HG03565 (cell line): ENCODE measurements around the gene SIGLEC11.
"Not testable (repeated sequence)": the region's sequence is repeated elsewhere in the genome, so short reads cannot be mapped to it uniquely, and the experiment has no call there.

Source experiments
- ATAC-seq: cut with Tn5 transposase; IDR thresholded peaks from one replicate; pipeline ENCODE4 v1.9.1; 2021; ENCODE audit warnings: mild to moderate bottlenecking, moderate library complexity; ENCODE audit not compliant: unreplicated experiment

SIGLEC11 gene

DNA sequence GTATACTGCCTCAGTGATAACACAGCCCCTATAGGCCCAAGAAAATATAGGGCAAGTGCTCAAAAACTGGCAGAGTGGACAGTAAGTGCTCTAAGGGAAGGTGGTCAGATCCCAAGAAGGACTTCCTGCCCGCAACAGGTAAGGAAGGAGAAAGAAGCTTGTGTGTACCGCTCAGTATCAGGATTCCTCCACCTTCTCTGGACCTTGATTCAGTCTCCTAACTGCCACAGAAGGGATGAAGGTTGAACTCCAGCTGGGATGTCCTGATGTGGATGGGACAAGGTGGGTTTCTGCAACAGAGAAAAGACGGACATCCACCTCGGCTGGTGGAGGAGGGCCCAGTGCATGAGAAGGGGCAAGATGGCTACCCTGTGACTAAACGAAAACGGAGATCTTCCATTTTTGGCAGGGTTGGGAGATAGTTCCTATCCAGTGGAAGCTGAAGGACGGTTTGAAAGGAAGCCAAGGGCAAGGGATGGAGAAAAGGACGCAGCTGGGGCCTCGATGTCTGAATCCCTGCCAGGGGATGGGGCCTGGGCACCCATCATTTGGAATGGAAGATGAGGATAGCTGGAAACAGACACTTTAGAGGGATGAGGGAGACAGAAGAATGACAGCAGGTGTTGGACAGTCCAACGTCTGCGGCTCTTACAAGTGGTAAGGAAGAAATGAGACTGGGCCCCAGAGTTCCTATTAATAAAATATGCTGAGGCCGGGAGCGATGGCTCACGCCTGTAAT, 33.3 kb downstream of the SIGLEC11 start:
- ATAC-seq: no peak

DNA sequence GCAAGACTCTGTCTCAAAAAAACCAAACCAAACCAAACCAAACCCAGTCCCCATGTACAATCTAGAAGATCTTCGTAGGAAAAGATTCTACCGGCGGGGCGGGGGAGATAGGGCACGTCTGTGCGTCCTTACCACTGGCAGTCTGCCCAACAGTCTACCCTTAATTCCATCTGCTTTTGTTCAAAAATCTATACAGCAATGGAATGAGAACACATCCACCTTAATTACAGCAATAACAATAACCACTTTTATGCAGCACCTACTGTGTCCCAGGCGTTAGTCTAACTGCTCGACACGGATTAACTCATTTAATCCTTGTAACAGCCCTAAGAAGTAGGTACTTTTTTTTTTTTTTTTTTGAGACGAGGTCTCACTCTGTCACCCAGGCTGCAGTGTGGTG, 34.5 kb downstream of the SIGLEC11 start:
- ATAC-seq: no peak

DNA sequence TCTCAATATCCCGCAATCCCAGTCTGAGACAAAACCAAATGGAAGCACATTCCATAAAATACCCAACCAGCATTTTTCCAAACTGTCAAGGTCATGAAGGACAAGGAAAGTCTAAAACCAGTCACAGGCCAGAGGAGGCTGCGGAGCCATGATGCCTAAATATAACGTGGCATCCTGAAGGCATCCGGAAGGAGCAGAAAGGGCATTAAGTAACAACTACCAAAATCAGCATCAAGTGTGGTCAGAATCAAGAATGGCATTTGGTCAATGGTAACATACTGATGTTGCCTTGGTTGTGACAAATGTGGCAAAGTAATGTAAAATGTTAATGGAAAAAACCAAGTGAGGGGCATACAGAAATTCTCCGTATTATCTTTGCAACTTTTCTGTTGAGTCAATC, 35.5 kb downstream of the SIGLEC11 start:
- no peak for ATAC-seq

DNA sequence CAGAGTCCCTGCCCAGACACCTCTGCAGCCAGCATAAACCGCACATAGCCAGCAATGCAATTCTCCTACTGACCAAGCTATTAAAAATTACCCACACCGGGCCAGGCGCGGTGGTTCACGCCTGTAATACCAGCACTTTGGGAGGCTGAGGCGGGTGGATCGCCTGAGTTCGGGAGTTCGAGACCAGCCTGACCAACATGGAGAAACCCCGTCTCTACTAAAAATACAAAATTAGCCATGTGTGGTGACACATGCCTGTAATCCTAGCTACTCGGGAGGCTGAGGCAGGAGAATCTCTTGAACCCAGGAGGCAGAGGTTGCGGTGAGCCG, 36.1 kb downstream of the SIGLEC11 start:
- not testable (repeated sequence) for ATAC-seq

DNA sequence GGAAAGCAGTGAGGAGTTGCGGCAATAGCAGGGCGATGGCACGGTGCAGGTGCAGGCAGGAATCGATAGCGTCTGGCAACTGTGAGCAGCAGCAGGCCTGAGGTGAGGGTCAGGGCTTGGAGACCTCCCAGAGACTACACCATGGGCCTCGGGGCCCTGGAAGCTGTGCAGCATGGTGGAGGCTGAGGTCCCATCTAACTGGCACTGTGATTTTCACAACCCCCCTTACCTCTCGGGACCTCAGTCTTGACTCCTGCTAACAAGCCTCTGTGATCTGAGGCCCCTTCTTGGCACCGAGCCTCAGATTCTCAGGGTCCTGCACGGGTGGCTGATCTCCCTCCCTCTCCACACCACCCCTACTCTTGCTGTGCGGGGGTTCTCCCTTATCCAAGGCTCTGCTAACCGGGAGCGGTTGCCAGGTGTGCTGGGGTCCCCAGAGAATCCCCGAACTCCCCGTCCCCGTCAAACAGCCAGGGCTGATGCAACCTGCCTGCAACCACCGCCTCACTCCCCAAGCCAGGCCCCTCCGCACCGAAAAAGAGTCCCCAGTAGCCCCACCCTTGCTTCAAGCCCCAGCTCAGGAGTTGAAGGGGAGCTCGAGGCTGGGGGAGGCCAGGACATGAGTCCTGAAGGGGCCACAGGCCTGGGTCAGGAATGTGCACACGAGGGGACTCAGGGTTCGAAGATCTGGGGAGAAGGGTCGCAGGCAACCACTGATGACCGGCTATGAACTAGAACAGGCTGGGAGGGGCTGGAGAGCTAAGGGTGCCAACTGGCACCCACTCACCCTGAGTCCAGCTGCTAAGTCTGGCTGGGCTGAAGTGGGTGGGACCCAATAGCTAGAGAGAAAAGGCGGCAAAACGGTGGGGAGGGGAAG, 36.7 kb downstream of the SIGLEC11 start:
- no peak for ATAC-seq

DNA sequence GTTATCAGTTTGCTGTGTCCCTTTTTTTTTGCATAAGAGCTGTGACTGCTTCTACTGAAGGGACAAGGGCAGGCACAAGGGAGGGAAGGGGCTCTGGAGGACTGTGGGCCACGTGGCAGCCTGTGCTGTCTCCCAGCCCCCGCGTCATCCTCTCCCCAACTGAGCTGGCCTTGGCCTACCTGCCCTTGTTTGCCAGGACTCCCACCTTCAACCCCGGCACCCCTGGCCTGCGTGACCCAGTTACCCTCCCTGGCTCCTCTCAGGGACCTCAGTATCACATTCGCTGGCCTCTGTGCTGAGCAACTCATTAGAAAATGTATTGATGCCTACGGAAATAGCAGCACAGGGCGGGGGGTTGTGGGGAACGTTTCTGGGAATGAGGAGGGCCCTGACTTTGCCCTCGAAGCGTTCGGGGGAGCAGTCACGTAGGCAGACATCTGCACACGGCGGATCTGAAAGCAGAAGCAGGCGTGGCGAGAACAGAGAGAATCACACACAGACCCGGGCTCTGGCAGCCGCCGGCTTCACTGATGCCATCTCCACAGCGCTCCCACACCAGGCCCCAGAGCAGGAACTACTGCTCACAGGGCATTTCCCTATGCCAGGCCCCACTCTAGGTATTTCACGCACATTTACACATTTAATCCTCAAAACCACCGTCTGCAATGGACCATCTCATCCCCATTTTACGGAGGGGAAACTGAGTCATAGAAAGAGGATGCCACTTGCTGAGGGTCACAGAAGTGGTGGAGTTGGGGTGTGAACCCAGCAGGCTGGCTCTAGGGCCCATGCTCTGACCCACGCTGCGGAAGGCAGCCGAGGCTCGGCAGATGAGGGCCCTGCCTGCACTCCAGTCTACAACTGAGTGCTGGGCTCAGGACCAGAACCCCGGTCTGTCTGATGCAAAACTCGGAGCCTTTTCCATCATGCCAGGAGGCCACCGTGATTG, 37.6 kb downstream of the SIGLEC11 start:
- ATAC-seq: no peak

DNA sequence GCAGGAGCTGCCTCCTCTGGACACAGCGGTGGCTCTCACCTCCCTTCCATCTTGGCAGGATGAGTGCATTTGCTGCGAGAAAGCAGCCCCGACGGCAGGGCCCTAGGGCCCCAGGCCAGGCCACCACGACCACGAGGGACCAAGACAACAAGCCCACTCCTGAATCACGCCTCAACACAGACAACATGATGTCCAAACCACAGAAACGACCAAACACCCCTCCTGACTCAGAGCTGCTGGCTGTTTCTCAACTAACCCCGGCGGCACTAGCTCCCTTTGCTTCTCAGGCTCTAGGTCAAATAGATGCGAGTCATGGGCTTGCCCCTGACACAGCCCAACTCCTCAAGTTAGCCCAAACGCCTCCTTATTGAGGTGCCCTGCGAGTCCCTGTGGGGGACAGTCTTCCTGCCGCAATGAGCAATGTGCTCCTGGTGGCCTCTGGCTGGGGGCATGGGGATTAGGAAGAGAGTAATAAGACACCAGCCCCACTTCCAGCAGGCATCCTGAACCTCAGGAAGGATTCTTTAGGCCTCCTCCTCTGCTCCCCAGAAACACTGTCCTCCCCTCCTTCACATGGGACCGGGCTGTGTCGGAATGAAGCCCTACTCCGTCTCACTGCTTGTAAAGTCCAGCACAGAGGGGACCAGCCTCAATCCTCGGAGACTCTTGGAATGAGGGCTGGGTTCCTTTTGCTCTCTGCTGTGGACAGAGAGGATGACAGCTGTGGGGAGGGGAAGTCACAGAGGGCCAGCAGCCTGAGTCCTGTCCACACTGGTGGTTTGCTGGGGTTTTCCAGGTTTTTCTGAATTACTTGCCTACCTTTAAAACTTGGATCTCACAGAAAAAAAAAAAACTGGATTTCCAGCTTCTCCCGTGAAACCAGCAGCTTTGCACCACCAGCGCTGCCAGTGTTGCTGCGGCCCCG, 38.8 kb downstream of the SIGLEC11 start:
- no peak for ATAC-seq

DNA sequence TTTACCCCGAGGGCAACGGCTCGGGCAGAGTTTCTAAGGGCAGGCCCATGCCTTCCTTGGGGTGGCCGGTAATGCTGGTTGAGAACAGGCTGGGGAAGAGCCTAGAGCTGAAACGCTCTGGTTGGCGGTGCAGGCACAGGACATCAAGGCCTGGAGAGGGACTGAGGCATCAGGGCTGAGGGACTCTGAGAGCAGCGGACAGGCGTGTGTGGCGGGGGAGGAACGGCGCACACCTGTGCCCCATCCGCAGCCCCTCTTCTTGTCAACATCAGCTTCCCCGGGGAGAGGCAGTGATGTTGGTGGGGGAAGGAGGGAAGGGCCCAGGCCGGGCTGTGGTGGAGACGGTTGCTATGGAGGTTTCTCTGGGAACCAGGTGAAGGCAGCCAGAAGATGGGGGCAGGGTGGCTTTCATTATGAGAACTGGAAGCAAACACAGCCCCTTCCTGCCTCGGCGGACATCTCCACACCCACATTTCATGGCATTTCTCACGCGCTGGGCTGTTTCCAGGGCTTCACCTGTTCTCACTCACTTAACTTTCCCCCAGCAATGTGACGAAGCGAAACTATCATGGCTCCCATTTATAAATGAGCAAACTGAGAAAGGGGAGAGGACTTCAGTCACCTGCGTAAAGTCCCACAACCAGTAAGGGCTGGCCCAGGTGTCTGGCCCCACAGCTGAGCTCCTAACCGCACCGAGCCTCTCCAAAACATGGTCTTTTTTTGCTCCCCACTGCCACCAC, 40.2 kb downstream of the SIGLEC11 start:
- ATAC-seq: no peak

DNA sequence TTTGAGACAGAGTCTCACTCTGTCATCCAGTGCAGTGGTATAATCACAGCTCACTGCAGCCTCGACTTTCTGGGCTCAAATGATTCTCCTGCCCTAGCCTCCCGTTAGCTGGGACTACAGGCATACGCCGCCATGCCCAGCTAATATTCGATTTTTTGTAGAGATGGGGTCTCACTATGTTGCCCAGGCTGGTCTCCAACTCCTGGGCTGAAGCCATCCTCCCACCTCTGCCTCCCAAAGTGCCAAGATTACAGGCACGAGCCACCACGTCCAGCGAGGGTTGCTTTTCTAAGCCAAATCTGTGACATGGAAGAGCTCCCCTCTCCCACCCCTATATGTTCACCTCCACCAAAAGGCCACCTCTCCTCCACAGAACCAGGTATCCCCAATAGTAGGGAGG, 42.9 kb downstream of the SIGLEC11 start:
- ATAC-seq: no peak

DNA sequence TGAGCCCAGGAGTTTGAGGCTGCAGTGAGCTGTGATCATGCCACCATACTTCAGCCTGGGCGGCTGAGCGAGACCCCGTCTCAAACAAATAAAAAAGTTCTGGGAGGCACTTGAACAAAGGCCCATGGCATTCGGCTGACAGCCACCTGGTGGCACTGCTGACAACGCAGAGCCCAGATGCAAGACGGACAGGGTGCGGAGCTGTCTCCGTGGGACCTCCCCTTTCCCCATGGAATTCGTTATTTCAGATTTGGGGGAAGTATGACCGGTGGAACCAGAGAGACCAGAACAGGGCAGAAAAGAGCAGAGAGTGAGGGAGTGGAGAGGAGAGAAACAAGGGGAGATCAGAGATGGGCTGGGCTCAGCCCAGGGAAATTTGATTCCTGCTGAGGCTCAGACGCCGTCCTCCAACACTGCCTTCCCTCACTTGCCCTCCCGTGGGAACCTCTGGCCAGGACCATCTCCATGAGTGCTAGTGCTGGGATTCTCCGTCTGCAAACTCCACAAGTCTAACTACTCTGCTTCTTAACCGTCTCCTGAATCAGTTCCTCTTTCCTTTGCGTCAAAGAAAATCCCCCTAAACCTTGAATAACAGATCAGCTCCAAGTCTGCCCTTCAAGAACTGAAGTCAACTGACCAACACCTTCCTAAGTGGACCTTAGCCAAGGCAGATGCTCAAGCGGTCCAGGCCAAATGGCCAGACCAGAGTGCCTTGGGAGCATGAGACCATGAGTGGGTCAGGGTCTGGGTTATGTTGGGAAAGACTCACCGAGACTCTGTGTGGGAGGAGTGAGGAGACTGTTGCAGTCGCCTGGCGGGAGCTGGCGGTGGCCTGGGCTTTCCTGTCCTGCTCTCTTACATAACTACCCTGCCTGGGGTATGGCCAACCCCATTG, 43.9 kb downstream of the SIGLEC11 start:
- ATAC-seq: no peak

DNA sequence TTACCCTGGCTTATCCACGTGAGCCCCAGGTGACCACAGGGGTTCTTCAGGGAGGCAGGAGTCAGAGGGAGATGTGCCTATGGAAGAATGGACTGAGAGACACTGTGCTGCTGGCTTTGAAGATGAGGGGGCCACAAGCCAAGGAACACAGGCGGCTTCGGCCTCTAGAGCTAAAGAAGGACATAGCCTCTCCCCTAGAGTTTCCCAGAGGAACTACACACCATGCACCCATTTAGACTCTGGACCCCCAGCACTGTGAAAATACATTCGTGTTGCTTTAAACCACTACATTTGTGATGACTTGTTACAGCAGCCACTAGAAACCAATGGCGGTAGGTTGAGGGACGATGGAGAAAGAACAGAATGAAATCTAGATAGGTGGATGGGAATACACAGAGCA, 45.7 kb downstream of the SIGLEC11 start:
- ATAC-seq: no peak

DNA sequence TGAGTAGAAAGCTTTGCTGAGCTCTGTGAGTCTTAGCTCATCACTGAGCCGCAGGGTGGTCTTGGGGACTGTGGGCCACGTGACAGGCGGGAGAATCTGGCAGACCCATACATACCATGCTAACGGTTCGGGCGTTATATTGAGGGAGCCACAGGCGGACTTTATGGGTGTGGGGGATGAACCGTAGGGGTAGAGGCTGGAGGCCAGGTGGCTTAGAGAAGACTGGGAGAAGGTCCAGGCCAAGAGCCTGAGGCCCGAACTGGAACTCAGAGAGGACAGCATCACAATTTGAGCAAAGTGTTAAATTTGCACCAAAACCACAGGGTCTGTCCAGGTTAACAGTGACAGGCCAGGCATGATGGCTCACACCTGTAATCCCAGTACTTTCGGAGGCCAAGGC, 47.3 kb downstream of the SIGLEC11 start:
- ATAC-seq: no peak

DNA sequence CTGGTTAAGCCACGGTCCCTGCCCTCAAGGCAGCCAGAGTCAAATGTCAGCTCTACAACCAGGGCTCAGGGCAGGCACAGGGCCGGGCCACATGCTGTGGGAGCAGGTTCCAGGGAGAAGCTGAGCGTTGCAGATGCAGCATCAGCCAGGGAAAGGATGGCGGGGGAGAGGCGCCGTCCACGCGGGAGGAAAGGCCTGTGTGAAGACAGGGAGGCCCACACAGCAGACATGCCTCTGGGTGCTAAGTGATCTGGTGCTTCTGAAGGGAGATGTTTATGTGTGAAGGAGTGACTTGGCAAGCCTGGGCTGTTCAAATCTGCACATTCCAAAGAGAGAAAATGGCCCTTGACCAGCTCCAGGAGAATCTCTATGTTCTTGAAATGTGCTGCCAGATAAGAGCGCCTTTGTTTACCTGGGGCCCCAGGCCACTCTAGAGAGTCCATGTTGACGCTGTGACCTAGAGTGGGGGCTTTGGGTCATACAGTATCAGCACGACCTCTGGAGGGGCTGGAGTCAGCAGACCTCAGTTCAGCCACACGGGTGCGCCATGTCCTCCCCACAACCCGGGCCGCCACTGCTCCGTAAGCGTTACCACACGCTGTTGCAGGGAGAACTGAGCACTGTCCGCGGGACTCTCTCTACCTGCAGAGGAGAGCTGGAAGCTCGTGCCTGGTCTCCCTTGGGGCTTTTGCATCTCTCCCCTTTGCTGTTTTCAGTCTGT, 47.8 kb downstream of the SIGLEC11 start:
- no peak for ATAC-seq

DNA sequence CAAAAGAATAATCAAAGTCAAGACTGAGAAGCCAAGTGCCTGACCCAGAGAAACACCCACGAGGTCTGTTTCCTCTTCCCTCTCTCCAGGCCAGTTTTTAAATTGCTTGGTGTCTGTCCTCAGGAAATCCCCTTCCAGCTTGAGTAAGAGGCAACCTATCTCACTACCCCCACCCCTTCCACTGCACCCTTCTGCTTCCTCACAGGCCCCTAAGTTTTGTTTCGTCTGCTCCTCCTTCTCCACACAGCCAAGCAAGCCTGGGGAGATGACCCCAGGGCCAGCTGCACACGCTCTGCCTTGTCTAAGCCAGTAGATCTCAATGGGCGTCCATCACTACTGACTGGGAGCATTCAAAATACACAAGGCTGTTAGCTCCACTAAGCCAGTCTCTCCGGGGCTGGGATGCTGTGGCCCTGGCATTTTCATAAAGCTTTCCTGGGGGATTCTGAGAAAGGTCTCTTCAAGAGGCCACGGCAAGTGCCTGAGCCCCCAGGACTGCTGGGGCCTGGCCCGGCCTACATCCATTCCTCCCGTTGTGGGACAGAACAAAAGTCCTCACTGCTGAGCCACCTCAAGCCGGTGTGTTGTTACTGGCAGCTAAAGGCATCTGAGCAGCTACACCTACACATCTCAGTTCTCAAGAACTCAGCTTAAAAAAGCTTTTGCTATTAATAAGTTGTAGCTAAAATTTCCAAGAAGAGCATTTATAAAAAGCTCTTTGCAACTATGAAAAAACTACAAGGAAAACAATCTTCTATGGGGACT, 49.4 kb downstream of the SIGLEC11 start:
- ATAC-seq: no peak

DNA sequence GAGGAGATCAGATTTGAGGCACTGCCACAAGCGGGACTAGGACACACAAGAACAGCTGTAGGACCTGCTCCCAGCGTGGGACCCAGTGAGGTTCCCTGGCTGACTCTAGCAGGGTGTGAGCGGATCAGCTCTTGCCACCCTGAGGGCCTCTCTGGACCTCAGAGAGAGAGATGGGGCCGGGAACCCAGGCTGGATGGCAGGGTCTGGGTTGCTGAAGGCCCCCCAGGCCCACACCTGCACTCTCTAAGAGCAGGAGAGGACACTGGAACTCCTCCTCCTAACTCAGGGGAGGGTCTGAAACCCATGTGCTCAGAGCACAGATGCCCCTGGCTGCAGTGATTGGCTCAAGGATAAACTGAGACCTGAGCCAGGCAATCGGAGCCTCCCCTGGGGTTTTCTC, 50.8 kb downstream of the SIGLEC11 start:
- ATAC-seq: no peak

DNA sequence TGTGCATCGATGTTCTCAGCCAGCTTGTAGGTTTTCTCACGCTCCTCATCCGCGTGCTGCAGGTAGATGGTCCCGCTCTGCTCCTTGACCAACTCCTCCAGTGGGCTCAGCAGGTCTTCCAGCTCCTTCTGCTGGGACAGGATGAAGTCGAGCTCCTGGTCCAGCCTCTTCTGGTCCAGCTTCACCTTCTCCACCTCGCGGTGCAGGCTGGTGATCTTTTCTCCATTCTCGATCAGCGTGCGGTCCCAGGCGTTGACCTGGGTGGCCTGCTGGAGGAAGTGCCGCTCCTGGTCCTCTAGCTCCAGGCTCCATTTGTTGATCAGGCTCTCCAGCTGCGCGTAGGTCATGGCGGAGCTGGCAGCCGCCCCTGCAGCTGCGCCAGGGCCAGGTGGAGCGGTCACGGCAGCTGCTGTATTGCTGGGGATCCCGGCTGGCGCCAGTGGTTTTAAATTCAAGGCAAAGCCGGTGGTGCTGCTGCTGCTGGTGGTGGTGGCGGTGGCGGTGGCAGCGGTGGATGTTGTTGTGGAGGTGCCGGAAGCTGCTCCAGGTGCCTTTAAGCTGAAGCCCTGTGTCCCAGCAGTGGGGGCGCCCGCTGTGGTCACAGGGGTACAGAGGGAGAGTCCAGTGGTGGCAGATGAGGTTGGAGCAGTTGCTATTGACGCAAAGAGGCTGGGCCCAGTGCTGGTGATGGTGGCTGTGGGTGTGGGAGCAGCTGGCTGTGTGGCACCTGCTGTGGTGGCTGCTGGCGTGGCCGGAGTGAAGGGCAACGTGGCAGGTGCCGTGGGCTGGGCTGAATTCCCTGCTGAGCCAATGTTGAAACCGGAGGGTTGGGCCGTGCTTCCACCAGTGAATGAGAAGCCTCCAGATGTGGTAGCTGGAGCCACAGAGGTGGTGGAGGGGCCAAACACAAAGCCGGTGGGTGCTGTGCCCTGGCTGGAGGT, 52.2 kb downstream of the SIGLEC11 start:
- no peak for ATAC-seq
